SK-N-SH treated with all-trans-retinoic acid at 6 μM for 48 hours (cell line): ENCODE results near the gene CD244.
"Not testable (repeated sequence)": the region's sequence is repeated elsewhere in the genome, so short reads cannot be mapped to it uniquely, and the experiment has no call there.

Experiments
- CSDC2 ChIP-seq: fragments of 250-450 bp; sonication (Bioruptor Pico); IDR thresholded peaks from 2 replicates; pipeline ENCODE4 v1.5.0; 2020; ENCODE audit warnings: mild to moderate bottlenecking, moderate library complexity
- ZNF70 ChIP-seq: fragments of 450-650 bp; formaldehyde crosslinking; IDR thresholded peaks from 2 replicates; pipeline ENCODE4 v1.5.0; 2020; ENCODE audit warnings: mild to moderate bottlenecking, moderate library complexity
- TF ChIP-seq, protein P1 (sequence below): fragments of 250-450 bp; sonication (Bioruptor Pico); IDR thresholded peaks from 2 replicates; pipeline ENCODE4 v1.5.1; 2020; ENCODE audit warnings: low read depth, mild to moderate bottlenecking, moderate library complexity

DNA sequence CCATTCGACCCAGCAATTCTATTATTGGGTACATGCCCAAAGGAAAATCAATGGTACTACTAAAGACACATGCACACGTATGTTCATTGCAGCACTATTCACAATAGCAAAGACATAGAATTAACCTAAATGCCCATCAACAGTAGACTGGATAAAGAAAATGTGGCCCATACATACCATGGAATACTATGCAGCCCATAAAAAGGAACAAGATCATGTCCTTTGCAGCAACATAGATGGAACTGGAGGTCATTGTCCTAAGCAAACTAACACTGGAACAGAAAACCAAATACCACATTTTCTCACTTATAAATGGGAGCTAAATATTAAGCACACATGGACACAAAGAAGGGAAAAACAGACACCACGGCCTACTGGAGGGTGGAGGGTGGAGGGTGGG is 38.0 kb upstream of the CD244 start:
- TF ChIP-seq, protein P1, sequence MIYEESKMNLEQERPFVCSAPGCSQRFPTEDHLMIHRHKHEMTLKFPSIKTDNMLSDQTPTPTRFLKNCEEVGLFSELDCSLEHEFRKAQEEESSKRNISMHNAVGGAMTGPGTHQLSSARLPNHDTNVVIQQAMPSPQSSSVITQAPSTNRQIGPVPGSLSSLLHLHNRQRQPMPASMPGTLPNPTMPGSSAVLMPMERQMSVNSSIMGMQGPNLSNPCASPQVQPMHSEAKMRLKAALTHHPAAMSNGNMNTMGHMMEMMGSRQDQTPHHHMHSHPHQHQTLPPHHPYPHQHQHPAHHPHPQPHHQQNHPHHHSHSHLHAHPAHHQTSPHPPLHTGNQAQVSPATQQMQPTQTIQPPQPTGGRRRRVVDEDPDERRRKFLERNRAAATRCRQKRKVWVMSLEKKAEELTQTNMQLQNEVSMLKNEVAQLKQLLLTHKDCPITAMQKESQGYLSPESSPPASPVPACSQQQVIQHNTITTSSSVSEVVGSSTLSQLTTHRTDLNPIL (CRISPR knock-in tag): not testable (repeated sequence)
- not testable (repeated sequence) for TF ChIP-seq ZNF70, CSDC2
